Erythroblast (primary cell): ENCODE data around the gene ST7.
A peak's percentile ranks its signal among the peaks of the same experiment; 100 is the strongest.

Experiments used
- DNase-seq, 2 experiments: peaks; one replicate each; lab custom pipeline; 2025; lab: John Stamatoyannopoulos, UW
- GATA1 ChIP-seq: IDR thresholded peaks from 2 replicates; pipeline ENCODE4 v1.6.1; 2011; ENCODE audit warnings: low read depth, mild to moderate bottlenecking, control low read depth, low read length, moderate library complexity
- POLR2A ChIP-seq: IDR thresholded peaks from 2 replicates; pipeline ENCODE4 v1.6.1; 2011; ENCODE audit warnings: mild to moderate bottlenecking, low read length

Gene ST7

GRCh38 chr7:117153016-117153545 lies 199.8 kb downstream of the ST7 start:
- no peak for DNase-seq
- no peak for TF ChIP-seq GATA1
- no peak for TF ChIP-seq POLR2A

GRCh38 chr7:117154721-117155120 lies 201.4 kb downstream of the ST7 start:
- TF ChIP-seq GATA1 (no peak), POLR2A (no peak)

GRCh38 chr7:117155694-117156093 lies 202.4 kb downstream of the ST7 start:
- no peak for DNase-seq

More at GRCh38 chr7:117154721-117155120, 201.4 kb downstream of the ST7 start:
- no peak for DNase-seq

GRCh38 chr7:117157241-117158209 lies 204.2 kb downstream of the ST7 start:
- no peak for TF ChIP-seq GATA1
- TF ChIP-seq POLR2A: no peak
- DNase-seq: peak; percentile 70 to 71

More at GRCh38 chr7:117155694-117156093, 202.4 kb downstream of the ST7 start:
- TF ChIP-seq POLR2A (no peak), GATA1 (no peak)

- no peak for DNase-seq
- TF ChIP-seq POLR2A: no peak
- TF ChIP-seq GATA1: no peak
These were observed 205.8 kb downstream of the ST7 start for GRCh38 chr7:117158941-117159697.

GRCh38 chr7:117163101-117163500 lies 209.8 kb downstream of the ST7 start:
- no peak for DNase-seq
- TF ChIP-seq POLR2A: no peak
- no peak for TF ChIP-seq GATA1

- no peak for DNase-seq
- no peak for TF ChIP-seq POLR2A
These were observed 211.3 kb downstream of the ST7 start for GRCh38 chr7:117164620-117165019.

- DNase-seq: no peak
- no peak for TF ChIP-seq GATA1
- no peak for TF ChIP-seq POLR2A
These were observed 212.4 kb downstream of the ST7 start for GRCh38 chr7:117165656-117166055.

GRCh38 chr7:117169907-117170306 lies 216.6 kb downstream of the ST7 start:
- DNase-seq: no peak
- TF ChIP-seq GATA1 (no peak), POLR2A (no peak)

GRCh38 chr7:117171106-117171505 lies 217.8 kb downstream of the ST7 start:
- TF ChIP-seq GATA1 (no peak), POLR2A (no peak)
- no peak for DNase-seq

- TF ChIP-seq POLR2A (no peak), GATA1 (no peak)
- DNase-seq: no peak
These were observed 219.0 kb downstream of the ST7 start for GRCh38 chr7:117172283-117172682.

- no peak for DNase-seq
- no peak for TF ChIP-seq GATA1
- no peak for TF ChIP-seq POLR2A
These were observed 219.9 kb downstream of the ST7 start for GRCh38 chr7:117173035-117173770.

- TF ChIP-seq POLR2A: no peak
- no peak for DNase-seq
These were observed 222.9 kb downstream of the ST7 start for GRCh38 chr7:117176206-117176605.
